HL-60 (cell line): ENCODE data around the gene MACROD2.

Experiments
- CTCF ChIP-seq: IDR thresholded peaks from one replicate; pipeline ENCODE4 v1.5.1; 2011; ENCODE audit warnings: low read length, control low read depth, inconsistent platforms; ENCODE audit not compliant: insufficient read depth
- POLR2AphosphoS5 ChIP-seq: IDR thresholded peaks from 2 replicates; pipeline ENCODE4 v1.6.1; 2012; ENCODE audit warnings: low read depth

- no peak for TF ChIP-seq CTCF
- TF ChIP-seq POLR2AphosphoS5 = no peak
These were observed 1627.9 kb downstream of the MACROD2 start for GRCh38 chr20:15623215-15623614.
